HPDE6-E6E7 (cell line): Measurements from ENCODE around the gene ANK3.

Source experiments
- DNase-seq: peaks from one replicate; pipeline ENCODE4 v3.0.0; 2011; ENCODE audit warnings: missing footprints; ENCODE audit errors: extremely low spot score

ANK3 gene

DNA sequence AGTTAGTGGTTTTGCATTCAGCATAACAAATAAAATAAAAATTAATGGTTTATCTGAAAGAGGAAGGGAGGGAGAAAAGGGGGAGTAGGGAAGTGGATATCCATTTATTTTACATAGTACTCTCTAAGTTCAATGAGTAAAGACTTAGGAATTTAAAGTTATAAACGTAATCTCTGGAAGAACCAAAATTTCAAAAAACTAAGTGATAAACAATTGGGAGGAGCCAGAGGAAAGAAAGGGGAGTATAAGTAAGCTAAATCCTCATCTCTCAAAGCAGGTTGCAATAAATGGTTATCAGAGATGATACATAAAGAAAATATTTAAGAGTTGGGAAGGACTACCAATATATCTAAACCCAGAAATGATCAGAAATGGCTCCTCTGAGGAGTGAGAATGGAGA lies 46.4 kb downstream of the ANK3 start:
- DNase-seq, result no peak

DNA sequence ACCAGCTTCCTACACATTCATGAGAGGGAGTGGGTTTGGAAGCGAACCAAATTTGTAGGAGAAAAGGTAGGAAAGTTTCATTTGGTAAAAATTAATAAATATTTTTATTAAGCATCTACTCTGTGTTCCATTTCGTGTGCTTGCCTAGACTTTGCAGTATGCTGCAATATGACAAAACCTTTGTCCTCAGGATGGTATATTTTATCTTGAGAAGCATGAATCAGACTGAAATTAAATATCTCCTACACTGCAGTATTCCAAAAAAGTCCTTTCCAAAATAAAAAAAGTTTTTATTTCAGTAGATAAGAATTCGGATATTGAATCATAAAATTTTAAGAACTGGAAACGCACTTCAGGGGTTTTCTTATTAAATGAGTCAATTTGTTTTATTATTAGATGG lies 47.7 kb downstream of the ANK3 start:
- DNase-seq, result no peak

DNA sequence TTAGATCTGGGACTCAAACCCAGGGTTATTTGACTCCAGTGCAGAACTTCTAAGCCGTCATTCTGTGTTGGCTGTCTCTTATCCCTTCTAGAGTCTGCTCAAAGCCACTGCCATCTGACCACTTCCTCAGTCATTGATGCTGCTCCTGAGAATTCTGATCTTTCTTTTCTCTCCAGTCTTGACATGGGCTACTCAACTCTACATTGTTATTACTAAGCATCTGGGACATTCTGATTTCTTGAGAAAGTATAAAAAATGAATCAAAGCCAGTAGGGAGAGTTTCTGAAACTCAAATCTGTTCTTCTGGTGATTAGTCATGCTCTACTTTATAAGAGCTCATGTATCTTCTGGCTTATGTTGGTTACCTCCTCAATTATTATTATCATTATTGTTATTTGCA lies 48.7 kb downstream of the ANK3 start:
- no peak for DNase-seq

DNA sequence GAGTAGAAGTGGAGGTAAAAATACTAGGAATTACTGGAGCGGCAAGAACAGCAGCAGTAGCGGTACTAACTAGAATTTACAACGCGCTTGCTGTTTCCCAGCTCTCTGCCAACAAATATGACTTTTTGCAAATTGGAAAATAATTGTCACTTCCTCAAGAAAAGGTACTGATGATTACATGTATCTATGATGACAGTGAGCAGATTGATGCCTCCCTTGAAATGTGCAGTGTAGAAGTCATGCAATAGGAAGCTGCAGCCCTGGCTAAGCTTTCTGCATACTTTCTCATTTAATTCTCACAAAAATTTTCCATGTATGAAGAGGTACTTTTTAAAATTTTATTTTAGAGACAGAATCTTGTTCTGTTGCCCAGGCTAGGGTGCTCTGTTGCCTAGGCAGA lies 49.9 kb downstream of the ANK3 start:
- DNase-seq, result no peak

DNA sequence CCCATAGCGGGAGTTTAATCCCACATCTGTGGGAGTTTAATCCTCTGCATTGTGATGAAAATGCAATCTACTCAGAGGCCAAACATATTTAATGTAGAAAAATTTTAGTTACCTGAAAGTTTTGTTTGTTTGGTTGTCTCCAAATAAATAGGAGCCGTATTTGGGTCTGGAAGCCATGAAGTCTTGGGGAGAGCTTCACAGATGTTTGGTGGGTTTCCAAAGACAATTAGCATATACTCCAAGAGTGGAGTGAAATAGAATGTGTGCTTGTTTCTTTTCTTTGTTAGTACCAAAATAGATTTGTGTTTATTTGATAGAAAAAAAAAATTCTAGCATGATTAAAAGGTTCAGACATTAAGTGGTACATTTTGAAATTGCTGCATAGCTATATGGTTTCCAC lies 50.9 kb downstream of the ANK3 start:
- DNase-seq, result no peak

DNA sequence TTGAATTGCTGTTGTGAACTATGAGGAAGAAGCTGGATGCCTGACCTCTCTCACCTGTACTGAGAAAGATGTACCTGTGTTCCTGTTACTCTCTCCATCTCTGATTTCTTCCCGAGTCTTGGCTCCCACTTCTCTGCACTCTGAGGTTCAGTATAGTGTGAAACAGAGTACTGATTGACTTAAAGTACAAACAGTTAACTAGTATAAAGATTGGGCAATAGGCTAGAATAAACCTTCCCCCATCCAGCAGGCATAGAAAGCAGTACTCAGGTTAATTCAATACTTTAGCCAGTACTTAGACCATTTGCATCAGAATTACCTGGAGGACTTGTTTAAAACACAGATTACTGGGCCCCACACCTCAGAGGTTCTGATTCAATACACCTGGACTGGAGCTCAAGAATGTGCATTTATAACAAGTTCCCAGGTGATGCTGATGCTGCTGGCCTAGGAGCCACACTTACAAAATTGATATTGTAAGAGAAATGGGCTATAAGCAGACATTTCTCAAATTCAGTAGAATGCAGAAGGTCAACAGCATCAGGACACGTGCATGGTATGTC lies 51.6 kb downstream of the ANK3 start:
- no peak for DNase-seq

DNA sequence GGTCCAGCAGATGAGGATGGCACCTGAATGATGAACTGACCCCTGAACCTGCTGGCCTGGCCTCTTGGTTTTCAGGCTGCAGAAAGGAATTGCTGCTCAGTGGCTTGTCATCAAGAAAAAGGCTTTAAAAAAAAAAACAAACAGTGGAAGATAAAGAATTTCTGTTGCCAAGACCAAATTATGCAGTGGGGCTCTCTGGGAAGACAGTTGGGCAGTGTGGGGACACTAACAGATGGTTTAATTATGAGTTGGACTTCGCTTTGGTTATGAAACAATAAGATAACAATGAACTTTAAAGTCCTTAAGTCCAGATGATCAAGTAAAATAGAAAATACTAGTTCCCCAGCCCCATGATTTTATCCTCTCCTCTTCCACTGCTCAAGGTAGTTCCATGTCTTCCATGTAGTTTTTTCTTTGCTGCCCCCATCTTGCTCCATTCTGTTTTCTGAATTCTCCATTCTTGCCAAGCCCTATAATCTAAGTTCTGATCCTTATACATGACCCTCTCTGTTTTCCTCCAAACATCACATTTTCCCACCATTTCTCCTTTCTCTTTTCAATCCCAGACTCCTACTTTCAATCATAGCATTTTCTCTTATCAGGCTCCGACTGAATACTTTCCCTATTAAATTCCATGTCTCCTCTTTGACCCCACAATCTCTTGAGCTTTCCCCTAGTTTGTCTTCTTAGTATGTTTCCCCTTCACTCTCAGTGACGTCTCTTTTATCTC lies 52.6 kb downstream of the ANK3 start:
- no peak for DNase-seq

DNA sequence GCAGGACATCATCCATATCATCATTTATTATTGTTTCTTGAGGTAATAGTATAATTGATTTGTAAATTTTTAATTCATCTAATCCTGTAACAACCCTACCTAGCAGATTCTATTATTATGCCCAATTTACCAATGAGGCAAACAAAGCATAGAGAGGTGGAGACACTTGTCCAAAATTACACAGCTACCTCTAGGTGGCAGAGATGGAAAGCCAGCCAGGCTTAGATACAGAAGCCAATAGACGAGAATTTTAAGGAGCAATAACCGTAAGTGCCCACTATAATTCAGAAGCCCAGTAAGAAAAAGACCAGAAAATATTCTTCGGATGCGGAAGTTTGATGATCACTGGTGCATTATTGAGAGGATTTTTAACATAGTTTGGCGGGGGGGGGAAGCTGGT lies 54.0 kb downstream of the ANK3 start:
- no peak for DNase-seq

DNA sequence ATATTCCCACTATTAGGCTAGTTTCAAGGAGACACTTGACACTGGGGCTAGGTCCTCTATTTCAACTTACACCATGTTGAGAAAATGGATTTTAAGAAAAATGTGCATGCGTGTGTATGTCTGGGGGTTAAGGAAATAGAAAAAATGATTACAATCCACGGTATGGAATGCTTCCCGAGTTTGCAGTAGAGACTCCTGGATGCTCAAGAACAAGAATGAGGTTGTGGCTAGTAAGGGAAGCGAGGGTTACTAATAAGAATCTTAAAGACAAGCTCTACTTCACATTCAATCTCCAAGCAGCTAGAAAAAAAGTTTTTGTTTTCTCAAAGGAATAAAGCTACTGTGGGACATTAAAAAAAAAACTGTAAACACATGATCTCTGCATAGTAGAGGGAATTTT lies 54.7 kb downstream of the ANK3 start:
- DNase-seq, result no peak

DNA sequence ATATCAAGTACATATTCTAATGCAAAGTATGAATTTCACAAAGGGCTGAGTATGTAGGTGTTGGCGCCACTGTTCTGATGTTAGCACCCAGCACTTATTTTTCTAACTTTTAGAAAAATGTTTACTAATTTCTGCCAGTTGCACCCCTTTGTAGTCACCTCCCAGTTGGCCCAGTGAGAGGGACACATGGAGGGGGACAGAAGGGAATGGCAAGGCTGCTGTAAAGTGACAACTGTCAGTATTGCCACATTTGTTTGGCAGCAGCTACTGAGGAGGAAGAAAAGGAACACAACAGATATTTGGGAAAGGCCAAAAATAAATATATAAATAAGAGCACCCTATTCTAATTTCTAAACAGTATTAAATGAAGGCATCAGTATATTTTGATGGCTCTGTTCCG lies 57.3 kb downstream of the ANK3 start:
- no peak for DNase-seq

DNA sequence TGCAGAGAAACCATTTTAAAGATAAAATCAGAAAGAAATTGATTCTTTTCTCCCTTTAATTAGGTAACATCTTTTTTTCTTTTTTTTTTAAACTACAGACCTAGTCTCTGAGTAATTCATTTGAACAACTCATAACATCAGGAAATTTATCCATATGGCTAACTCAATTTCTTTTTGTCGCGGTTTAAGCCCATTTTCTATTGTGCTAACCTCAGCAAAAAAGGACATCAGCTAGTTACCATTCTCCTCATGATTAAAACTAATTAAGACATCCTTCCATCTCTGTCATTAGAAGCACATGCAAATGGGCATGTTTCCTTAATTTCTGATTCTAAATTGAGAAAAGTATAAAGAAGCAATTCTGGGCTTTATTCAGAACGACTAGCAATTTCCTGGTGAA lies 57.8 kb downstream of the ANK3 start:
- DNase-seq, result no peak

DNA sequence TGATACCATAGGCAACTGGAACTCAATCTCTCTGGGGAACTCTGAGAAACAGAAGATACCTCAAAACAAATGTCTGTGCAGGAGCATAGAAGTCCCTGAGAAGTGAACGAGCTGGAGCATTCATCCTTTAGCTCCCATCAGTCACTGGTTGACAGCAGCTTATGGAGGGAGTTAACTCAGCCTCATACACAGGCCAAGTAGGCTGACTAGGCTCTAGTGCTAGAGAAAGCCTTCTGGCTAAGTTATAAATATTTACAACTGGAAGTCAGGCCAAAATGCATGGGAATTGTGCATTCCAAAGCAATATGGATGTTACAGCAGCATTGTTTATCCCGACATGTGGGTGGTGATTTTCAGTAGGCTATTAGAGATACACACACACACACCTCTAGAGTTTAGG lies 66.5 kb downstream of the ANK3 start:
- no peak for DNase-seq

DNA sequence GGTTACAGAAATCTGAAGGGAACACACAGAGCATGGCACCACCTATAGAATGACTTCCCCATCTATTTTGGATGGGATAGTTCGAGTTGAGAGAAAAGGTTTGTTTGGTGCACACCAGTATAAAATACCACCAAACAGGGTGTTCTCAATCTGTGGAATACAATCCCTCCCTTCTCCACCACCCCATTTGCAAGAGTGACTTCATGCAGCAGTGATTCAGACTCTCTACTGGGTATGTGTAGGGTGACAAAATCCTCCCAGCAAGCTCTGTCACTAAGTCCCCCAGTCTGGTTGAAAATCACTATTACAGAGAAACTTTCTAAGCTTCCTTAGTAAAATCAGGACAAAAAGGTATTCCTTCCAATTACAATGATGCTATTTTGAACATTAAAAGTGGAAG lies 69.0 kb downstream of the ANK3 start:
- DNase-seq, result no peak

DNA sequence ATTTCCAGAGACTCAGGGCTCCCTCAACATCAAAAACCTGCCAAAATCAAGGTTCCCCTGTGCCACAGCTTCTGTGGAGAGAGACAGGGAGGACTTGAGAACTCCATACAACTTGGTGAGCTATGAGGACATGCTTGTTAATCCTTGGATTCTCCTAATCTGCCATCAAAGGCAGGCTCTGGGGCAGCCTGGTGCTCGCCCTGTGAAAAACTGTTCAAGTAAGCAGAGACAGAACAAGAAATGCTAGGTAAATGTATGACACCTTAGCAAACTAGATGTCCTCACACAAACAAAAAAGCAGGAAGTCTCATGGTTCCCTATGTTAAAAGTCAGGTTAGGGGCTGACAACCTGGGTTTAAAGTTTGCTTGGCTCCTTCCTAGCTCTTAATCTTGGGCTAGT lies 73.6 kb downstream of the ANK3 start:
- DNase-seq, result no peak

DNA sequence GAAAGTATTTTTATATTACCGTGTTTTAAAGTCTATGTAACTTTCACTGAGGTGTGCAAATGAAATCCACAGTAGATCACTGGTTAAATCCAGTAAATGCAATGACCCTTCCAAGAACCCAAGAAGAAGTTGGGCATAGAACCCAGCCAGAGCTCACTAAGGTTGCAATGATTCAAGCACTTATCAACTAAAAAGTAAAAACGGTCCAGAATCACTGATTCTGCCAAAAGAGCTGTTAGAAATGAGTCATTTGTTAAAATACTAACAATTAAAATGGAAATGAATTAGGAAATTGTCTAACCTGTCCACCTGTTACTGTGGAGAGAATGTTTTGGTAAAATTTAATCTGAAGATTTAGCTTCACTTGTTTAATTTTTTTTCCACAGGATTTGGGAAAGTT lies 74.4 kb downstream of the ANK3 start:
- DNase-seq, result no peak

DNA sequence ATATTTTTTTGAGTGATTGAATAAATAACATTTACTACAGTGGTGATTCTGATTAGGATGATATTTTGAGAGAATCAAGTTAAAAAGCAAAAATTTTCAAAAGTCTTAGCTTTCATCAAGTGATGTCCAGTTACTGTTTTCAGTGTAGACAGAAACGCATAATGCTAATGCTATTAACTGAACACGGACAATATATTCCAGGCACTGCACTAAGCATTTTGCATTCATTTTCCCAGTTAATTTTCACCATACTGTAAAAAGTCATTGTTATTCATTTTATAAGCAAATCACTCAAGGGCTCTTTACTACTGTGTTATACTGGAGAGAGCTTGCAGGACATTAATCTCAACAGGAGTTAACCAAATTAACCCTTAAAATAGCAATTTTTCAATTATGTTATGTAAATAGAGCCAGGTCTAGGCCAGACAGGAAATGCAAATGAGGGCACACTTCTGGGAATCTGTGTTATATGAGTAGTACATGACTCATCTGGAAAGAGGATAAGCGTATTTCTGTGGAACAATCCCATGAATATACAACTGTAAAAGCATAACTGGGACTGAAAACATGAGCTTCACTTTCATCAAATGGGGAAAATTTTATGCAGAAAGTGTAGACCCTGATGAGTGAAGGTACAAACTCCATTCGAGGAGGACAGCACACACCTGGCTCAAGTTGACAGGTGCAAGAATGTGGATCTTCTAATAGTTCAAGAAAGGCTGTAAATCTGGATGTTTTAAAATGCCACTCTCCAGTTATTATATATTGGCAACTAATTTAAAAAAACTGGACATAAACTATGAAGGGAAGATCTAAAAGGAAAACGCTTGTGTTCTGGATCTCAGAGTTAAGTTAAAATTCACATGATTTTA lies 75.4 kb downstream of the ANK3 start:
- DNase-seq, result peak; percentile 43

DNA sequence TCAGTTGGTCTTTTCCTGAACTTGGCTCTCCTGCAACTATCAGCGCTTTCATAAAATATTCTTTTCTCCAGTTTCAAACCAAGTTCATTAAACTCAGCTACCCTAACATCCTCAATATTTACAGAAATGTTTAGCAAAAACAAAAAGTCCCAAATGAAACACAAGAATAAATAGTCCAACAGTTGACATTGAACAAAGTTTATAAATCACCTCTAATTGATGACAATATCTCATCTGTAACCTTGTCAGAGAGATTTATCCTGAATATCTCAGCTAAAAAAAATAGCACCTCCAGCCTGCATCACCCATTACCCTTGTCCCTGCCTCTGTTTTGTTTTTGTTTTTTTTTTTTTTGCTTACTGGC lies 76.1 kb downstream of the ANK3 start:
- no peak for DNase-seq

DNA sequence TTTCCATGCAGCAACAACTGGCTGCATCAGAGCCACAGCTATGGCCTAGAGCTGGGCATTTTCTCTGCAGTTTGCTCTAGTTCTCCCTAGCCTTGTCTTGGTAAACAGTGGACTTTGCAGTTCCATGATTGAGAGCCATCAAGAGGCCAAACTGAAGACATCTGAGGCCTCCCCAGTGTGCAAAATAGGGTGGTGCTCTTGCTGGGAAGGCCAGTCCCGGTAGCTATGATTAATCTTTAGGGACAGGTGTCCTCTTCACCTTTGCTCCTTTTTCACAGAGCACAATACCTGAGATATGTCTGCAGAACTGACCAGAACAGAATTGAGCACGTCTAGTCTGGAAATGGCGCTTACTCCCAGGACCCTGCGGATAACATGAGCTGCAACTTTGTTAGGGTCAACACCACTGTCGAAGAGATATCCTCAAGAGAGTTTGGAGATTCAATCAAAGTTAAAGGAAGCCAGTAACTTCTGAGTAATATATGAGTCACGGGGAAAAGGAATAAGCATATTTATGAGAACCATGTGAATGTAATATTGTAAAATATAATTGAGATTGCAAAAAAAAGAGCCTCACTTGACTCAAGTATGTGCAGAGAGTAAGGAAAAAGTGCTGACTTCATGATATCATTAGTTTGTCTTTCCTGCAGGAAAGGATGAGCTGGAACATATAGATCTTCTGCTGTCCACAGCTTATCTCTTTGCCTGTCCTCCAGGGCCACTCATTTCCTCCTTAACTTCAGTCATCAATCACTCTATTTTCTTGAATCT lies 76.7 kb downstream of the ANK3 start:
- DNase-seq, result peak; percentile 49

DNA sequence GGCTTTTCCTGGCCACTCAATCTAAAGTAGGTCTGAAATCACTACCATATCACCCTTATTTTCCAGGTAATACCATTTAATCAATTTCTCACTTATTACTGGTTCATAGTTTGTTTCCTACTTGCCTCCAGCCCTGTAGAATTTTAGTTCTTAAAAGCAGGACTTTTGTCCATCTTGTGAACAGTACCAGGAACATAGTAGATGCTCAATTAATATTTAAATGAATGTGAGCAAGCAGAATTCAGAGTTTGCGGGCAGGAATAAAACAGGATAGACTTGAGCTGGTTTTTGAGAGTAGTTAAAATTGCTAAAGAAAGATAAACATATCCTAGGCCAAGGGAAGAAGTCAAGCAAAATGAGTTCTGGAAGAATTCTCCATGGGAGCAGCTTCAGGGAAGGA lies 77.9 kb downstream of the ANK3 start:
- no peak for DNase-seq

DNA sequence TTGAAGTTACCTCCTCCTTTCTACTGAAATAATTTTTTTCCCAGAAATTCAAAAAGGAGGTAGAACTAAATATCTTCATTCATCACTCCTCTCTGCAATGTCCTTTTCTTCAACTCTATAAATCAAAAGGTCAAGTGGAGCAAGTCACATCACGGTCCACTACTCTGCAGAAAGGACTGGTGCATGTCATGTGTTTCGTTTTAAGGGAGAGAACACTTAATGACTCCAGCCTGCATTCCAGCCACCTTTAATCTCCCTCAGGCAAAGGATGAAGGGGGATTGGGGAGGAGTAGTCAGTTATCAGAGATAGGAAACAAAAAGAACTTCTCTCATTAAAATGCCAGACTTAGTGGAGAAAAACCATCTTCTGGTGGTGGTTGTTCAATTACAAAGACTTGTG lies 78.9 kb downstream of the ANK3 start:
- DNase-seq, result no peak

DNA sequence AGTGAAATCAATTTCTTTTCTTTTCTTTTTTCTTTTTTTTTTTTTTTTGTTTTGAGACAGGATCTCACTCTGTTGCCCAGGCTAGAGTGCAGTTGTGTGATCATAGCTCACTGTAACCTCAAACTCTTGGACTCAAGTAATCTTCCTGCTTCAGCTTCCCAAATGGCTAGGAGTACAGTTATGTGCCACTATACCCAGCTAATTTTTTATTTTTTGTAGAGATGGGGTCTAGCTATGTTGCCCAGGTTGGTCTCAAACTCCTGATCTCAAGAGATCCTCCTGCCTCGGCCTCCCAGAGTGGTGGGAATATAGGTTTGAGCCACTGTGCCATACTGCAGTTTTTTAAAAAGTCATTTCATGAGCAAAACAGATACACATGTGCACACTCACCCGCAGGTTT lies 79.8 kb downstream of the ANK3 start:
- DNase-seq, result no peak

DNA sequence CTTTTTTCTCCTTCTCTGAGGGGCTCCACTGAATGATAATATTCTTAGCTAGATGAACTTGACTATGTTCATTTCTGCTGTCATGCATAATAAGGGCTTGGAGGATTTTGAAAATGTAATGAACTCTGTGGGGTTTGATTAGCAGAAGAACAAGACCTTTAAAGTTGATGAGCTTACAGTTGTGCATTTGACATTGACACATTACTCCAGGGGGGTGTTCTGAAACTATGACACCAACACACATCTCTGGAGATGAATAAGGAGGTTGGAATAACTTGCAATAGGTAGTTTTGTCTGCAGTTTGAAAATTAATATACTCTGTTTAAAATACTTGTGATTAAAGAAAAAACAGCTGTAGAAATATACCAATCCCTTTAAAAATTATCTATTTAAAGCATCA lies 80.3 kb downstream of the ANK3 start:
- DNase-seq, result no peak
